HAP-1 (cell line): ENCODE data around the gene MRPL52.
"Not testable (repeated sequence)": the region's sequence is repeated elsewhere in the genome, so short reads cannot be mapped to it uniquely, and the experiment has no call there.

Source experiments
- DNase-seq, 2 experiments: peaks; one replicate each; pipeline ENCODE4 v3.0.0-alpha.2; 2016 to 2020; ENCODE audit warnings: low spot score in 2 of 2
- H3K27me3 ChIP-seq: fragments of 250-450 bp; sonication (Bioruptor Pico); 2 replicates; pipeline ENCODE4 v1.5.1; 2020; ENCODE audit warnings: low read depth, mild to moderate bottlenecking, moderate library complexity
- H3K36me3 ChIP-seq: fragments of 250-450 bp; sonication (Bioruptor Pico); replicated peaks from 2 replicates; pipeline ENCODE4 v1.5.1; 2020; ENCODE audit warnings: mild to moderate bottlenecking
- H3K4me1 ChIP-seq: fragments of 250-450 bp; sonication (Bioruptor Pico); 2 replicates; pipeline ENCODE4 v1.5.1; 2020; ENCODE audit warnings: mild to moderate bottlenecking
- H3K4me3 ChIP-seq: fragments of 250-450 bp; sonication (Bioruptor Pico); 2 replicates; pipeline ENCODE4 v1.5.1; 2020; ENCODE audit warnings: mild to moderate bottlenecking, moderate library complexity
- H3K9me3 ChIP-seq: fragments of 250-450 bp; sonication (Bioruptor Pico); 2 replicates; pipeline ENCODE4 v1.5.1; 2020; ENCODE audit warnings: mild to moderate bottlenecking, moderate library complexity
- in situ Hi-C: fragments of 300-500 bp; cut with MboI; formaldehyde crosslinking; loops from 3 replicates; pipeline ENCODE4 v1.14.3; 2020; ENCODE audit warnings: low sequenced_read_pairs, inconsistent platforms, mixed read lengths

The MRPL52 gene

GRCh38 chr14:22800346-22800745 lies 29.3 kb upstream of the MRPL52 start:
- Histone ChIP-seq H3K27me3 (peaks cover 13% of the 10 kb centered on the region), H3K4me3 (no peak overlapping the region), H3K9me3 (no peaks in the 10 kb centered on the region), H3K36me3 (no peaks in the 10 kb centered on the region), H3K4me1 (no peaks in the 10 kb centered on the region)
- in situ Hi-C loops, result no loop called here
- no peak for DNase-seq

DNA sequence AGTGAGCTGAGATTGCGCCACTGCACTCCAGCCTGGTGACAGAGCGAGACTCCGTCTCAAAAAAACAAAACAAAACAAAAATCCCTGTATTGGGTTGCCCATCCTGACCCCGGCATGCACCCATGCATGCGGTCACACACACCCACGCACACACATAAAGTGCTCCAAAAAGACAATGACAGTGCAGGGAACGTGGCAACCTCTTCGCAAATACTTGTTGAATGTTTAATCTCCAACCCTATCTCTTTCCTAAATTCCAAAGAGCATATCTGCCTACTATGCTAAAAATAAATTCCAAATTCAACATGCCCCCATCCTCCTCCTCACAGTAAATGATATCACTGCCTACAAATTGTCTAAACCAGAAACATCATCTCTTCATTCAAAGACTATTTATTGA lies 28.0 kb upstream of the MRPL52 start:
- no peaks in the 10 kb centered on the region for H3K9me3 ChIP-seq
- H3K4me1 ChIP-seq, result no peaks in the 10 kb centered on the region
- no peaks in the 10 kb centered on the region for H3K36me3 ChIP-seq
- no peak overlapping the region for H3K4me3 ChIP-seq
- peaks cover 13% of the 10 kb centered on the region for H3K27me3 ChIP-seq
- DNase-seq, result no peak
- in situ Hi-C loops, result no loop called here

- no peak for DNase-seq
- H3K4me1 ChIP-seq, result no peaks in the 10 kb centered on the region
- in situ Hi-C loops, result no loop called here
- H3K9me3 ChIP-seq, result no peaks in the 10 kb centered on the region
- H3K27me3 ChIP-seq, result peaks cover 10% of the 10 kb centered on the region; the same call in 1 of the 2 replicates
- H3K4me3 ChIP-seq, result no peak overlapping the region
- H3K36me3 ChIP-seq, result no peaks in the 10 kb centered on the region
Measured at GRCh38 chr14:22802860-22803686, 26.6 kb upstream of the MRPL52 start.

- Histone ChIP-seq H3K9me3 (no peaks in the 10 kb centered on the region), H3K4me1 (no peaks in the 10 kb centered on the region), H3K4me3 (no peak overlapping the region), H3K36me3 (no peaks in the 10 kb centered on the region), H3K27me3 (peaks cover 10% of the 10 kb centered on the region; the same call in 1 of the 2 replicates)
- no peak for DNase-seq
- in situ Hi-C loops, result no loop called here
Measured at GRCh38 chr14:22803687-22803974, 26.1 kb upstream of the MRPL52 start.

DNA sequence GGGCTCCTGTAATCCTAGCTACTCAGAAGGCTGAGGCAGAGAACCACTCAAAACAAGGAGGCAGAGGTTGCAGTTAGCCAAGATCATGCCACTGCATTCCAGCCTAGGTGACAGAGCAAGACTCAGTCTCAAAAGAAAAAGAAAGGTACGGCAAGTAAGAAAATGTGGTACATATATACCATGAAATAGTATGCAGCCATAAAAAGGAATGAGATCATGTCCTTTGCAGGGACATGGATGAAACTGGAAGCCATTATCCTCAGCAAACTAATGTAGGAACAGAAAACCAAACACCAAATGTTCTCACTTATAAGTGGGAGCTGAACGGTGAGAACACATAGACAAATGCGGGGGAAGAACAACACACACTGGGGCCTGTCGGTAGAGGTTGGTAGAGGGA lies 24.5 kb upstream of the MRPL52 start:
- DNase-seq, H3K4me1 ChIP-seq, H3K36me3 ChIP-seq, in situ Hi-C loops, H3K4me3 ChIP-seq, H3K27me3 ChIP-seq, H3K9me3 ChIP-seq: not testable (repeated sequence)

- in situ Hi-C loops, result no loop called here
- no peak overlapping the region for H3K4me3 ChIP-seq
- H3K4me1 ChIP-seq, result no peaks in the 10 kb centered on the region
- H3K27me3 ChIP-seq, result peaks cover 5% of the 10 kb centered on the region; the same call in 1 of the 2 replicates
- no peaks in the 10 kb centered on the region for H3K9me3 ChIP-seq
- no peaks in the 10 kb centered on the region for H3K36me3 ChIP-seq
- no peak for DNase-seq
Measured at GRCh38 chr14:22807432-22808087, 22.1 kb upstream of the MRPL52 start.

GRCh38 chr14:22808388-22809209 lies 21.1 kb upstream of the MRPL52 start:
- Histone ChIP-seq H3K4me1 (no peaks in the 10 kb centered on the region), H3K9me3 (no peaks in the 10 kb centered on the region), H3K27me3 (peaks cover 3% of the 10 kb centered on the region; the same call in 1 of the 2 replicates), H3K4me3 (no peak overlapping the region), H3K36me3 (no peaks in the 10 kb centered on the region)
- in situ Hi-C loops, result no loop called here
- no peak for DNase-seq

DNA sequence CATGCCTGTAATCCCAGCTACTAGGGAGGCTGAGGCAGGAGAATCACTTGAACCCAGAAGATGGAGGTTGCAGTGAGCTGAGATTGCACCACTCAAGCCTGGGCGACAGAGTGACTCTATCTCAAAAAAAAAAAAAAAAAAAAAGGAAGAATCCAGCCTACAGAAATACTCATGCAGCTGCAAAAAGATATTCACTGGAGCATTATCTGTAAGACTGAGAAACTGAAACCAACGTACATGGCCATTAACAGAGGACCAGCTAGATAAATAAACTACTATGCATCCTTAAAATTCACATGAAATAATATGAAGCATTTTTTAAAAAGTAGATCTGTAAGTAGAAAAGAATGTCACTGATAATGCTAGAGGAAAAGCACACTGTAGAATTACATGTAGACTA lies 18.0 kb upstream of the MRPL52 start:
- DNase-seq, result no peak
- no peaks in the 10 kb centered on the region for H3K9me3 ChIP-seq
- in situ Hi-C loops, result no loop called here
- no peak overlapping the region for H3K4me3 ChIP-seq
- no peaks in the 10 kb centered on the region for H3K27me3 ChIP-seq
- peaks cover 4% of the 10 kb centered on the region; the same call in 1 of the 2 replicates for H3K4me1 ChIP-seq
- H3K36me3 ChIP-seq, result no peaks in the 10 kb centered on the region

- H3K4me3 ChIP-seq, result no peak overlapping the region
- in situ Hi-C loops, result no loop called here
- H3K27me3 ChIP-seq, result no peaks in the 10 kb centered on the region
Measured at GRCh38 chr14:22812744-22813143, 16.9 kb upstream of the MRPL52 start.

DNA sequence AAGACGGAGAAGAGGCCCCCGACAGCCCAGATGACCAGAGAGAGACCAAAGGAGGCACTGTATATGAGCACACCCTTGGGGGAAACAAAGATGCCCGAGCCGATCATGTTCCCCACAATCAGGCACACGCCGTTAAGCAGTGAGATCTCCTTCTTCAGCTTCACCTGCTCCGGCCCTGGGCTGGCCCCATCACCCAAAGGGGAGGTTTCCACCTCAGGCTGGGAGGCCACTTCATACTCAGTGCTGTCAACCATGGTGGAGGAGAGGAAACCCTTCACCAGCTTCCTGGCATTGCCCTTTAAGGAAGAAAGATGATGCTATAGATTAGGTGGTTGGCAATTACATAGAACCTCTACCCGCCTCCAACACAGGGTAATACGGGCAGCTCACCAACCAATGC lies 16.5 kb upstream of the MRPL52 start:
- Histone ChIP-seq H3K4me3 (no peak overlapping the region), H3K9me3 (no peaks in the 10 kb centered on the region), H3K36me3 (no peaks in the 10 kb centered on the region), H3K4me1 (peaks cover 4% of the 10 kb centered on the region; the same call in 1 of the 2 replicates), H3K27me3 (no peaks in the 10 kb centered on the region)
- in situ Hi-C loops, result no loop called here
- DNase-seq, result no peak

More at GRCh38 chr14:22812744-22813143, 16.9 kb upstream of the MRPL52 start:
- DNase-seq, result no peak
- Histone ChIP-seq H3K36me3 (no peaks in the 10 kb centered on the region), H3K9me3 (no peaks in the 10 kb centered on the region), H3K4me1 (peaks cover 4% of the 10 kb centered on the region; the same call in 1 of the 2 replicates)

- peaks cover 4% of the 10 kb centered on the region; the same call in 1 of the 2 replicates for H3K4me1 ChIP-seq
- H3K9me3 ChIP-seq, result no peaks in the 10 kb centered on the region
- in situ Hi-C loops, result no loop called here
- DNase-seq, result no peak
- H3K4me3 ChIP-seq, result no peak overlapping the region
- no peaks in the 10 kb centered on the region for H3K36me3 ChIP-seq
- no peaks in the 10 kb centered on the region for H3K27me3 ChIP-seq
Measured at GRCh38 chr14:22814373-22814772, 15.3 kb upstream of the MRPL52 start.

- Histone ChIP-seq H3K27me3 (no peaks in the 10 kb centered on the region), H3K4me1 (peaks cover 4% of the 10 kb centered on the region; the same call in 1 of the 2 replicates), H3K9me3 (no peaks in the 10 kb centered on the region), H3K4me3 (no peak within 1 kb of the TSS), H3K36me3 (no peaks in the 10 kb centered on the region)
- no peak for DNase-seq
- in situ Hi-C loops, result no loop called here
Measured at GRCh38 chr14:22814941-22815713, 14.6 kb upstream of the MRPL52 start, which contains the start of gene SLC7A7. SLC7A7 (minus strand) TSS chr14:22815435; CDS start chr14:22813398, 2,037 bp downstream.
